ENCODE measurements around the gene LAT. TPM values are rescaled to one million over a fixed set of nuclear protein-coding genes. Genes with fewer than 3 reads are reported as not detected.
"Not testable (repeated sequence)": the region's sequence is repeated elsewhere in the genome, so short reads cannot be mapped to it uniquely, and the experiment has no call there.

LAT gene
- polyA plus RNA-seq = 13.2 TPM
- long read RNA-seq, donor 1 = 0 reads
- long read RNA-seq, donor 2, partial matches to known transcripts = 0 of 1 reads
- long read RNA-seq, donor 2, other reads (novel, unspliced or antisense) = 0 of 1 reads
- long read RNA-seq, donor 3 = 0 reads
- long read RNA-seq, donor 4, partial matches to known transcripts = 0 of 2 reads
- long read RNA-seq, donor 4, other reads (novel, unspliced or antisense) = 0 of 2 reads
- long read RNA-seq, donor 5 = 0 reads
- long read RNA-seq, donor 6, partial matches to known transcripts = 0 of 2 reads
- long read RNA-seq, donor 6, other reads (novel, unspliced or antisense) = 0 of 2 reads
- long read RNA-seq, donor 7 = 0 reads
- long read RNA-seq, donor 8 = 0 reads
- long read RNA-seq, donor 9 = 0 reads
- long read RNA-seq, donor 10, partial matches to known transcripts = 5 of 5 reads
- long read RNA-seq, donor 10, other reads (novel, unspliced or antisense) = 0 of 5 reads
- long read RNA-seq, donor 11, partial matches to known transcripts = 0 of 2 reads
- long read RNA-seq, donor 11, other reads (novel, unspliced or antisense) = 0 of 2 reads

DNA sequence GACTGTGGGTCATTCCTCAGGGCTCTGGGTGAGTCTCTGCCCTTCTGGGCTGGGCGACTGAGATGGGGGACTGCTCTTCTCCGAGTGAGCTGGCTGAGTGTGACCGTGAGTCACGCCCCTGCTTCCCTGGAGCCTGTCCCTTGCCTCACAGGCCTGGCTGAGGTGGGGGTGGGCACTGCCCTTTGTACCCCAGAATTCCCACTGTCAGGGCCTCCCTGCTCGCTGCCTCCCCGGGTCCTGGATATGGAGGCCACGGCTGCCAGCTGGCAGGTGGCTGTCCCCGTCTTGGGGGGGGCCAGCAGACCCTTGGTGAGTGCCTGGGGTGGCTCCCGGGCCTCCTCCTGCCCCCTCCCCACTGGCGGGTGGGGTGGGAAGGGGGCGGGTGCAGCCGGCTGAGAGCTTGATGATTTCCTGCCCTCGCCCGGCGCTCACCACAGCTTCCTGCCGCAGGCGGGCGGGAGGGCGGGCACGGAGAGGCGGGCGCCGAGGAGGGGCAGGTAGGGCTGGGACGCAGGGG, at the start of gene LAT:
LAT (plus strand) TSS at position 434 of the 517 bp plus-strand sequence. CDS start 366 bp downstream, outside the sequence.
- no peak within 1 kb of the TSS for H3K4me3 ChIP-seq (ENCODE audit: low read length)
- H3K36me3 ChIP-seq (ENCODE audit: control insufficient read depth, insufficient read depth, low read length) = peaks cover 71% of the 10 kb centered on the region
- no peaks in the 10 kb centered on the region for H3K4me1 ChIP-seq (ENCODE audit: control insufficient read depth, insufficient read depth, low read length)
- H3K27ac ChIP-seq (ENCODE audit: low read length) = no peak within 1 kb of the TSS
- DNase-seq = no peak
- H3K27me3 ChIP-seq (ENCODE audit: control insufficient read depth, insufficient read depth, low read length) = no peaks in the 10 kb centered on the region
- H3K9me3 ChIP-seq (ENCODE audit: control insufficient read depth, low read depth, low read length) = peaks cover 19% of the 10 kb centered on the region
- no CpG with 5 or more reads among the region's 24 CpGs for WGBS (ENCODE audit: insufficient coverage, low lambda C conversion rate)

GRCh38 chr16:28935346-28935745, 49.5 kb upstream of the LAT start:
- Histone ChIP-seq H3K27me3 (ENCODE audit: control insufficient read depth, insufficient read depth, low read length) (no peaks in the 10 kb centered on the region), H3K27ac (ENCODE audit: low read length) (no peak overlapping the region), H3K4me1 (ENCODE audit: control insufficient read depth, insufficient read depth, low read length) (peaks cover 10% of the 10 kb centered on the region), H3K36me3 (ENCODE audit: control insufficient read depth, insufficient read depth, low read length) (no peaks in the 10 kb centered on the region), H3K9me3 (ENCODE audit: control insufficient read depth, low read depth, low read length) (peaks cover 6% of the 10 kb centered on the region), H3K4me3 (ENCODE audit: low read length) (no peak overlapping the region)
- no peak for DNase-seq
- WGBS (ENCODE audit: insufficient coverage, low lambda C conversion rate) = 100% methylated on average over 1 of the region's 4 CpGs

DNA sequence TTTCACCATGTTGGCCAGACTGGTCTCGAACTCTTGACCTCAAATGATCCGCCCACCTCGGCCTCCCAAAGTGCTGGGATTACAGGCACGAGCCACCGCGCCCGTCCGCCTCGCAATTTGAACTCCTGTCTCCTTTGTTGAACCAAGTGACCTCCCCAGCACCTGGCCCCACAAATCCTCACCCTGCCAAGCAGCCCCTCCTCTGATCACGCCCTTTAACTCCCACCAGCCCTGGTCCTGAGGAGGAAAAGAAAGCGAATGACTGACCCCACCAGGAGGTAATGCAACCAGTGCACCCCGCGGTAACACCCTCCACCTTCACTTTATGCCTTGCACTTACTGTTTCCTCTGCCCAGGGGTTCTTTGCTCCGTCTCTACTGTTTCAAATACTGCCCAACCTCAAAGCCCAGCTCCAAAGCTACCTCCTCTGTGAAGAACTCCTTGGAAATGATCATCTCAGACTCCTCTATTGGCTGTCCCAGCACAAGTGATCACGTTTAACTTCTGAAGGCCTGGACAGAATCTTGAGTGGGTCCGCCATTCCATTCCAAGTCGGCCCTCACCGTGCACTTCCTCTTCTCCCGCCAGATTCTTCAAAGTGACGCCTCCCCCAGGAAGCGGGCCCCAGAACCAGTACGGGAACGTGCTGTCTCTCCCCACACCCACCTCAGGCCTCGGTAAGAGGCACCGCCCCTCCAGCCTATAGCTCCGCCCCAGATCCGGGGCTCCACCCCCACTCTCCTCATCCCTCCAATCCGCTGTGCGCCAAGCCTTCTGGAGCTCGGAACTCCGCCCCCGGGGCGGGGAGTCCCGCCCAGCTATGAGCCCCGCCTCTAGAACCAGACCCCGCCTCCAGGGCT, 48.7 kb upstream of the LAT start:
- Histone ChIP-seq H3K36me3 (ENCODE audit: control insufficient read depth, insufficient read depth, low read length) (no peaks in the 10 kb centered on the region), H3K4me3 (ENCODE audit: low read length) (peak overlapping the region; percentile 39), H3K9me3 (ENCODE audit: control insufficient read depth, low read depth, low read length) (peaks cover 6% of the 10 kb centered on the region), H3K27me3 (ENCODE audit: control insufficient read depth, insufficient read depth, low read length) (no peaks in the 10 kb centered on the region), H3K4me1 (ENCODE audit: control insufficient read depth, insufficient read depth, low read length) (peaks cover 10% of the 10 kb centered on the region), H3K27ac (ENCODE audit: low read length) (no peak overlapping the region)
- DNase-seq = peak; percentile 93 to 95
- WGBS (ENCODE audit: insufficient coverage, low lambda C conversion rate) = 20% methylated on average over 1 of the region's 36 CpGs

DNA sequence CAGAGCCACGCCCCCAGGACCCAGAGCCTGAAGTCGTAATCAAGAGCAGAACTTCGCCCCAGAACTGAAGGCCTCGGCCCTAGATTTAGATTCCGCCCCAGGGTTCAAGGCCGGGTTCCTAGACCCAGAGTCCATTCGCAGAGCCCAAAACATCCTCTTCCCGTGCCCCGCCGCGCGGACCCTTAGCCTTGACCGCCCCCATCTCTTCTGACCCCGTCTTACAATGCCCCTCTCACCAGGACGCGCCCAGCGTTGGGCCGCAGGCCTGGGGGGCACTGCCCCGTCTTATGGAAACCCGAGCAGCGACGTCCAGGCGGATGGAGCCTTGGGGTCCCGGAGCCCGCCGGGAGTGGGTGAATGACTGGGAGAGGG, 48.1 kb upstream of the LAT start:
- Histone ChIP-seq H3K9me3 (ENCODE audit: control insufficient read depth, low read depth, low read length) (peaks cover 6% of the 10 kb centered on the region), H3K27me3 (ENCODE audit: control insufficient read depth, insufficient read depth, low read length) (no peaks in the 10 kb centered on the region), H3K27ac (ENCODE audit: low read length) (peak overlapping the region; percentile 38), H3K4me3 (ENCODE audit: low read length) (no peak overlapping the region), H3K36me3 (ENCODE audit: control insufficient read depth, insufficient read depth, low read length) (no peaks in the 10 kb centered on the region), H3K4me1 (ENCODE audit: control insufficient read depth, insufficient read depth, low read length) (peaks cover 10% of the 10 kb centered on the region)
- DNase-seq = no peak
- 73% methylated on average over 3 of the region's 26 CpGs for WGBS (ENCODE audit: insufficient coverage, low lambda C conversion rate)

GRCh38 chr16:28937222-28937876, 47.5 kb upstream of the LAT start:
- Histone ChIP-seq H3K4me3 (ENCODE audit: low read length) (no peak overlapping the region), H3K4me1 (ENCODE audit: control insufficient read depth, insufficient read depth, low read length) (peaks cover 10% of the 10 kb centered on the region), H3K36me3 (ENCODE audit: control insufficient read depth, insufficient read depth, low read length) (no peaks in the 10 kb centered on the region), H3K9me3 (ENCODE audit: control insufficient read depth, low read depth, low read length) (peaks cover 6% of the 10 kb centered on the region), H3K27ac (ENCODE audit: low read length) (no peak overlapping the region), H3K27me3 (ENCODE audit: control insufficient read depth, insufficient read depth, low read length) (no peaks in the 10 kb centered on the region)
- no peak for DNase-seq
- no CpG with 5 or more reads among the region's 14 CpGs for WGBS (ENCODE audit: insufficient coverage, low lambda C conversion rate)

- no peaks in the 10 kb centered on the region for H3K36me3 ChIP-seq (ENCODE audit: control insufficient read depth, insufficient read depth, low read length)
- H3K27me3 ChIP-seq (ENCODE audit: control insufficient read depth, insufficient read depth, low read length) = no peaks in the 10 kb centered on the region
- no peak overlapping the region for H3K27ac ChIP-seq (ENCODE audit: low read length)
- H3K4me1 ChIP-seq (ENCODE audit: control insufficient read depth, insufficient read depth, low read length) = peaks cover 10% of the 10 kb centered on the region
- H3K4me3 ChIP-seq (ENCODE audit: low read length) = no peak overlapping the region
- H3K9me3 ChIP-seq (ENCODE audit: control insufficient read depth, low read depth, low read length) = peaks cover 6% of the 10 kb centered on the region
- DNase-seq = no peak
- WGBS (ENCODE audit: insufficient coverage, low lambda C conversion rate) = no CpG with 5 or more reads among the region's 7 CpGs
Measured at GRCh38 chr16:28938721-28939120, 46.1 kb upstream of the LAT start.

GRCh38 chr16:28939825-28940224, 45.0 kb upstream of the LAT start:
- H3K27me3 ChIP-seq (ENCODE audit: control insufficient read depth, insufficient read depth, low read length); H3K9me3 ChIP-seq (ENCODE audit: control insufficient read depth, low read depth, low read length); DNase-seq; H3K36me3 ChIP-seq (ENCODE audit: control insufficient read depth, insufficient read depth, low read length); H3K4me1 ChIP-seq (ENCODE audit: control insufficient read depth, insufficient read depth, low read length); H3K27ac ChIP-seq (ENCODE audit: low read length); H3K4me3 ChIP-seq (ENCODE audit: low read length): not testable (repeated sequence)
- no CpG with 5 or more reads among the region's 7 CpGs for WGBS (ENCODE audit: insufficient coverage, low lambda C conversion rate)

- Histone ChIP-seq H3K4me1 (ENCODE audit: control insufficient read depth, insufficient read depth, low read length) (peaks cover 6% of the 10 kb centered on the region), H3K36me3 (ENCODE audit: control insufficient read depth, insufficient read depth, low read length) (no peaks in the 10 kb centered on the region), H3K27me3 (ENCODE audit: control insufficient read depth, insufficient read depth, low read length) (no peaks in the 10 kb centered on the region), H3K27ac (ENCODE audit: low read length) (no peak overlapping the region), H3K9me3 (ENCODE audit: control insufficient read depth, low read depth, low read length) (no peaks in the 10 kb centered on the region), H3K4me3 (ENCODE audit: low read length) (no peak overlapping the region)
- DNase-seq = no peak
Measured at GRCh38 chr16:28943281-28943680, 41.6 kb upstream of the LAT start.

GRCh38 chr16:28946681-28947080, 38.2 kb upstream of the LAT start:
- H3K36me3 ChIP-seq (ENCODE audit: control insufficient read depth, insufficient read depth, low read length) = no peaks in the 10 kb centered on the region
- peaks cover 11% of the 10 kb centered on the region for H3K4me1 ChIP-seq (ENCODE audit: control insufficient read depth, insufficient read depth, low read length)
- 100% methylated on average over 1 of the region's 4 CpGs for WGBS (ENCODE audit: insufficient coverage, low lambda C conversion rate)
- H3K9me3 ChIP-seq (ENCODE audit: control insufficient read depth, low read depth, low read length) = no peaks in the 10 kb centered on the region
- no peak overlapping the region for H3K4me3 ChIP-seq (ENCODE audit: low read length)
- no peak overlapping the region for H3K27ac ChIP-seq (ENCODE audit: low read length)
- no peaks in the 10 kb centered on the region for H3K27me3 ChIP-seq (ENCODE audit: control insufficient read depth, insufficient read depth, low read length)
- DNase-seq = no peak

All from large intestine (tissue), 12 donors.